ENCODE measurements around the gene WDR55. TPM values are rescaled to one million over a fixed set of nuclear protein-coding genes. Genes with fewer than 3 reads are reported as not detected.

Gene WDR55
- total and polyA plus RNA-seq, 10 of the 15 experiments (the other 5 are each of a cell fraction or from before 2014, with no cell fraction given): 3.4 to 27.8 (median 20.3) TPM

GRCh38 chr5:140664359-140665119 is at the start of gene WDR55 (continued):
- TF ChIP-seq ZBTB40 (IDR thresholded peaks at IDR 0.05; ENCODE audit: borderline replicate concordance) (peak; percentile 93), YY1 (IDR thresholded peaks at IDR 0.05; ENCODE audit: low read depth, low read length) (peak; percentile 75), ZNF207 (IDR thresholded peaks at IDR 0.05; ENCODE audit: borderline replicate concordance) (0 out of 2 replicates have a peak, but pooled peaks have one; percentile 58), HDGF (IDR thresholded peaks at IDR 0.05) (no peak), SMAD1 (IDR thresholded peaks at IDR 0.05; ENCODE audit: low read depth, partially characterized antibody) (peak; percentile 69), RUNX3 (IDR thresholded peaks at IDR 0.05; ENCODE audit: low read length) (peak; percentile 52; the same call in 1 of the 2 replicates), FOS (IDR thresholded peaks at IDR 0.05; ENCODE audit: borderline replicate concordance, extremely low read depth, insufficient read length) (no peak), CBX3 (IDR thresholded peaks at IDR 0.05; ENCODE audit: borderline replicate concordance, low read depth) (no peak), EP300 (IDR thresholded peaks at IDR 0.05; ENCODE audit: borderline replicate concordance in 1 of 2, control insufficient read depth in 1 of 2, low read depth in 2 of 2, low read length in 2 of 2) (peak in 1 of 2 experiments; percentile 3; a peak in 1 of 4 replicates), NBN (IDR thresholded peaks at IDR 0.05) (peak; percentile 83), MTA2 (IDR thresholded peaks at IDR 0.05; ENCODE audit: low read depth) (0 out of 2 replicates have a peak, but pooled peaks have one; percentile 30), IRF4 (IDR thresholded peaks at IDR 0.05; ENCODE audit: low read depth, low read length) (0 out of 2 replicates have a peak, but pooled peaks have one; percentile 10), CREM (IDR thresholded peaks at IDR 0.05; ENCODE audit: low read depth) (peak; percentile 66), JUNB (IDR thresholded peaks at IDR 0.05) (no peak), RFX5 (IDR thresholded peaks at IDR 0.05; ENCODE audit: low read depth, low read length) (0 out of 2 replicates have a peak, but pooled peaks have one; percentile 8)
- TF ChIP-seq, protein P1, sequence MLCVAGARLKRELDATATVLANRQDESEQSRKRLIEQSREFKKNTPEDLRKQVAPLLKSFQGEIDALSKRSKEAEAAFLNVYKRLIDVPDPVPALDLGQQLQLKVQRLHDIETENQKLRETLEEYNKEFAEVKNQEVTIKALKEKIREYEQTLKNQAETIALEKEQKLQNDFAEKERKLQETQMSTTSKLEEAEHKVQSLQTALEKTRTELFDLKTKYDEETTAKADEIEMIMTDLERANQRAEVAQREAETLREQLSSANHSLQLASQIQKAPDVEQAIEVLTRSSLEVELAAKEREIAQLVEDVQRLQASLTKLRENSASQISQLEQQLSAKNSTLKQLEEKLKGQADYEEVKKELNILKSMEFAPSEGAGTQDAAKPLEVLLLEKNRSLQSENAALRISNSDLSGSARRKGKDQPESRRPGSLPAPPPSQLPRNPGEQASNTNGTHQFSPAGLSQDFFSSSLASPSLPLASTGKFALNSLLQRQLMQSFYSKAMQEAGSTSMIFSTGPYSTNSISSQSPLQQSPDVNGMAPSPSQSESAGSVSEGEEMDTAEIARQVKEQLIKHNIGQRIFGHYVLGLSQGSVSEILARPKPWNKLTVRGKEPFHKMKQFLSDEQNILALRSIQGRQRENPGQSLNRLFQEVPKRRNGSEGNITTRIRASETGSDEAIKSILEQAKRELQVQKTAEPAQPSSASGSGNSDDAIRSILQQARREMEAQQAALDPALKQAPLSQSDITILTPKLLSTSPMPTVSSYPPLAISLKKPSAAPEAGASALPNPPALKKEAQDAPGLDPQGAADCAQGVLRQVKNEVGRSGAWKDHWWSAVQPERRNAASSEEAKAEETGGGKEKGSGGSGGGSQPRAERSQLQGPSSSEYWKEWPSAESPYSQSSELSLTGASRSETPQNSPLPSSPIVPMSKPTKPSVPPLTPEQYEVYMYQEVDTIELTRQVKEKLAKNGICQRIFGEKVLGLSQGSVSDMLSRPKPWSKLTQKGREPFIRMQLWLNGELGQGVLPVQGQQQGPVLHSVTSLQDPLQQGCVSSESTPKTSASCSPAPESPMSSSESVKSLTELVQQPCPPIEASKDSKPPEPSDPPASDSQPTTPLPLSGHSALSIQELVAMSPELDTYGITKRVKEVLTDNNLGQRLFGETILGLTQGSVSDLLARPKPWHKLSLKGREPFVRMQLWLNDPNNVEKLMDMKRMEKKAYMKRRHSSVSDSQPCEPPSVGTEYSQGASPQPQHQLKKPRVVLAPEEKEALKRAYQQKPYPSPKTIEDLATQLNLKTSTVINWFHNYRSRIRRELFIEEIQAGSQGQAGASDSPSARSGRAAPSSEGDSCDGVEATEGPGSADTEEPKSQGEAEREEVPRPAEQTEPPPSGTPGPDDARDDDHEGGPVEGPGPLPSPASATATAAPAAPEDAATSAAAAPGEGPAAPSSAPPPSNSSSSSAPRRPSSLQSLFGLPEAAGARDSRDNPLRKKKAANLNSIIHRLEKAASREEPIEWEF (IDR thresholded peaks at IDR 0.05; ENCODE audit: insufficient replicate concordance, low read depth, low read length): no peak
- TF ChIP-seq, protein P2, sequence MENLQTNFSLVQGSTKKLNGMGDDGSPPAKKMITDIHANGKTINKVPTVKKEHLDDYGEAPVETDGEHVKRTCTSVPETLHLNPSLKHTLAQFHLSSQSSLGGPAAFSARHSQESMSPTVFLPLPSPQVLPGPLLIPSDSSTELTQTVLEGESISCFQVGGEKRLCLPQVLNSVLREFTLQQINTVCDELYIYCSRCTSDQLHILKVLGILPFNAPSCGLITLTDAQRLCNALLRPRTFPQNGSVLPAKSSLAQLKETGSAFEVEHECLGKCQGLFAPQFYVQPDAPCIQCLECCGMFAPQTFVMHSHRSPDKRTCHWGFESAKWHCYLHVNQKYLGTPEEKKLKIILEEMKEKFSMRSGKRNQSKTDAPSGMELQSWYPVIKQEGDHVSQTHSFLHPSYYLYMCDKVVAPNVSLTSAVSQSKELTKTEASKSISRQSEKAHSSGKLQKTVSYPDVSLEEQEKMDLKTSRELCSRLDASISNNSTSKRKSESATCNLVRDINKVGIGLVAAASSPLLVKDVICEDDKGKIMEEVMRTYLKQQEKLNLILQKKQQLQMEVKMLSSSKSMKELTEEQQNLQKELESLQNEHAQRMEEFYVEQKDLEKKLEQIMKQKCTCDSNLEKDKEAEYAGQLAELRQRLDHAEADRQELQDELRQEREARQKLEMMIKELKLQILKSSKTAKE (IDR thresholded peaks at IDR 0.05; ENCODE audit: low read depth, poor library complexity, severe bottlenecking): no peak

All from GM12878 (cell line).